Heart left ventricle (tissue), 16 donors: ENCODE measurements around the gene ARHGAP18. TPM values are rescaled to one million over a fixed set of nuclear protein-coding genes. Genes with fewer than 3 reads are reported as not detected.

ENCODE experiments used
- ATAC-seq, 4 donors: fragments of 200-7000 bp; cut with Tn5 transposase; one replicate each; pipeline ENCODE4 v1.9.1; 2020 to 2022; ENCODE audit warnings: moderate library complexity in 4 of 4, mild to moderate bottlenecking in 3 of 4, moderate number of reproducible peaks in 1 of 4
- DNase-seq, 5 donors: peaks; one replicate each; pipeline ENCODE4 v3.0.0-alpha.2; 2020
- H3K27ac ChIP-seq, 12 donors: fragments of 200-600 bp; sonication (generic) in 4 of 12; one replicate each; pipeline versions ENCODE4 v1.5.0 to v1.8.0; 2016 to 2022; ENCODE audit warnings: mild to moderate bottlenecking in 2 of 12
- H3K27me3 ChIP-seq, 9 donors: fragments of 200-600 bp; sonication (generic) in 2 of 9; one replicate each; pipeline versions ENCODE4 v1.5.1 to v1.8.0; 2016 to 2022; ENCODE audit warnings: mild to moderate bottlenecking in 3 of 9
- H3K36me3 ChIP-seq, 9 donors: fragments of 200-600 bp; sonication (generic) in 2 of 9; one replicate each; pipeline versions ENCODE4 v1.5.0 to v1.8.0; 2018 to 2022; ENCODE audit warnings: mild to moderate bottlenecking in 2 of 9
- H3K4me1 ChIP-seq, 12 donors: fragments of 200-600 bp; sonication (generic) in 4 of 12; one replicate each; pipeline versions ENCODE4 v1.5.0 to v1.8.0; 2016 to 2022; ENCODE audit warnings: mild to moderate bottlenecking in 3 of 12
- H3K4me3 ChIP-seq, 12 donors: fragments of 200-600 bp; sonication (generic) in 4 of 12; one replicate each; pipeline versions ENCODE4 v1.5.0 to v1.8.0; 2017 to 2022; ENCODE audit warnings: mild to moderate bottlenecking in 9 of 12, moderate library complexity in 4 of 12
- H3K9me3 ChIP-seq, 12 donors: fragments of 200-600 bp; sonication (generic) in 4 of 12; one replicate each; pipeline versions ENCODE4 v1.5.0 to v1.8.0; 2016 to 2022; ENCODE audit warnings: mild to moderate bottlenecking in 1 of 12
- POLR2A ChIP-seq, 2 donors: fragments of 450-650 bp; IDR thresholded peaks; one replicate each; pipeline ENCODE4 v1.6.1; 2017; ENCODE audit warnings: antibody characterized with exemption in 2 of 2, mild to moderate bottlenecking in 2 of 2, moderate library complexity in 2 of 2
- WGBS, 4 donors: extraction: QIAGEN DNeasy Blood & Tissue Kit in 2 of 4; methylation state at CpG; one replicate each; pipeline versions ENCODE4 v1.1.5 to v1.1.7; 2013 to 2018; 5-methylcytosine and 5-hydroxymethylcytosine counted together
- intact Hi-C, 10 donors: fragments of 100-400 bp; cut with DNase I; formaldehyde crosslinking; loops; one replicate each; pipeline versions ENCODE4 v1.11.1 to v1.14.2; 2022
- polyA plus RNA-seq, 2 donors: library from polyadenylated mRNA; stranded (reverse); fragments of 200-250 nt; gene quantifications; one replicate each; pipeline ENCODE4 v1.2.3, GENCODE V29; 2013
- total RNA-seq, 9 donors: library from RNA; depleted of rRNA in 2 of 9; stranded (reverse); fragments of >200 nt in 2 of 9; fragmentation: NEBNext Ultra II Directional in 3 of 9; extraction: Animal tissue kit (Norgen Biotek cat#: 25700) in 3 of 9; gene quantifications; one replicate each; pipeline versions ENCODE4 v1.1.0 to v1.2.4, GENCODE V29; 2016 to 2023
- TF ChIP-seq, protein P1 (sequence below), 12 donors: fragments of 200-600 bp; sonication (generic) in 4 of 12; IDR thresholded peaks; one replicate each; pipeline versions ENCODE4 v1.5.0 to v1.8.0; 2018 to 2022; ENCODE audit warnings: antibody characterized with exemption in 12 of 12, mild to moderate bottlenecking in 5 of 12
- donor health status: ischemic (EF 13 %, LVEDD 7.1; RV severe dilation, severe dysfunction).
- donor health status: healthy with polysubstance abuse.
- donor health status: DM: no; HTN: yes; CAD: no.
- donor health status: DM: no; HTN: no; CAD: no.
- donor health status: ischemic (EF 25% LVEDD 6.9; RV normal size, moderate dysfunction).
- donor health status: ischemic (EF 25% LVEDD 5.7; RV mildly dilated, moderate dysfunction).
- donor health status: healthy.
- donor health status: DM: yes; HTN: yes; CAD: no.
- donor health status: ischemic (EF 35%, LVEDD 5.7; RV mildly dilated, moderate dysfunction).
- donor health status: nonischemic (EF 11% LVEDD 7.7; RV severe dilation, severe dysfunction).
- donor health status: DM: yes; HTN: yes; CAD: no.
- donor health status: PGD.
- donor health status: ischemic (EF 29% LVEDD 5.4; RV normal size, mild dysfunction).
- donor health status: nonischemic (EF 23%, LVEDD 6.1; RV moderate dilation, normal function).

ARHGAP18 gene
- total and polyA plus RNA-seq, 11 donors = 1.6 to 26.4 (median 3.9) TPM

DNA sequence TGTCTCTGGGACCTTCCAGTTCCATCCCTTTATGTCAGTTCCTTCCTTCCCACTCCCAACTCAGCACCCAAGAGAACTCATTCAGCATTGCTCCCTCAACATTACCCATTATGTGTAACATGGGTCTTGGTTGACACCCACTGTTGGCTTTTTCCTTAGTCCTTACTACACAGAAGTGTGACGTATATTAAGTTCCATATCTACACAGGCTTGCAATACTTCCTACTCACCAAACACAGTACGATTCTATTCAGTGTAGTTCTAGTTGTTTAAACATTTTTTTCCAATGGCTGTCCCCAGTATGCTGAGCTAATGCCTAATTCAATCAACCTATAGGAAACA lies 37.7 kb downstream of the ARHGAP18 start:
- no peaks in the 10 kb centered on the region for H3K9me3 ChIP-seq
- TF ChIP-seq, protein P1, sequence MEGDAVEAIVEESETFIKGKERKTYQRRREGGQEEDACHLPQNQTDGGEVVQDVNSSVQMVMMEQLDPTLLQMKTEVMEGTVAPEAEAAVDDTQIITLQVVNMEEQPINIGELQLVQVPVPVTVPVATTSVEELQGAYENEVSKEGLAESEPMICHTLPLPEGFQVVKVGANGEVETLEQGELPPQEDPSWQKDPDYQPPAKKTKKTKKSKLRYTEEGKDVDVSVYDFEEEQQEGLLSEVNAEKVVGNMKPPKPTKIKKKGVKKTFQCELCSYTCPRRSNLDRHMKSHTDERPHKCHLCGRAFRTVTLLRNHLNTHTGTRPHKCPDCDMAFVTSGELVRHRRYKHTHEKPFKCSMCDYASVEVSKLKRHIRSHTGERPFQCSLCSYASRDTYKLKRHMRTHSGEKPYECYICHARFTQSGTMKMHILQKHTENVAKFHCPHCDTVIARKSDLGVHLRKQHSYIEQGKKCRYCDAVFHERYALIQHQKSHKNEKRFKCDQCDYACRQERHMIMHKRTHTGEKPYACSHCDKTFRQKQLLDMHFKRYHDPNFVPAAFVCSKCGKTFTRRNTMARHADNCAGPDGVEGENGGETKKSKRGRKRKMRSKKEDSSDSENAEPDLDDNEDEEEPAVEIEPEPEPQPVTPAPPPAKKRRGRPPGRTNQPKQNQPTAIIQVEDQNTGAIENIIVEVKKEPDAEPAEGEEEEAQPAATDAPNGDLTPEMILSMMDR (IDR thresholded peaks at IDR 0.05) = no peak
- intact Hi-C loops = loop anchor here in 1 of 10 donors (5.0 kb wide), 1 partner anchor 40 kb away; the partner anchor contains the start of gene ARHGAP18
- no peaks in the 10 kb centered on the region for H3K36me3 ChIP-seq
- ATAC-seq = peak; percentile 35 to 61 (median 48)
- no peaks in the 10 kb centered on the region for H3K27me3 ChIP-seq
- H3K27ac ChIP-seq = peak overlapping the region; percentile 19 to 90 (median 58)
- WGBS, 4 donors = 77 to 88% (median 84%) methylated on average over 2 of the region's 2 CpGs
- DNase-seq = no peak
- peak overlapping the region in 1 of 12 donors; percentile 13 for H3K4me3 ChIP-seq
- H3K4me1 ChIP-seq = peaks cover 0 to 47% (median 24%) of the 10 kb centered on the region in 12 donors

DNA sequence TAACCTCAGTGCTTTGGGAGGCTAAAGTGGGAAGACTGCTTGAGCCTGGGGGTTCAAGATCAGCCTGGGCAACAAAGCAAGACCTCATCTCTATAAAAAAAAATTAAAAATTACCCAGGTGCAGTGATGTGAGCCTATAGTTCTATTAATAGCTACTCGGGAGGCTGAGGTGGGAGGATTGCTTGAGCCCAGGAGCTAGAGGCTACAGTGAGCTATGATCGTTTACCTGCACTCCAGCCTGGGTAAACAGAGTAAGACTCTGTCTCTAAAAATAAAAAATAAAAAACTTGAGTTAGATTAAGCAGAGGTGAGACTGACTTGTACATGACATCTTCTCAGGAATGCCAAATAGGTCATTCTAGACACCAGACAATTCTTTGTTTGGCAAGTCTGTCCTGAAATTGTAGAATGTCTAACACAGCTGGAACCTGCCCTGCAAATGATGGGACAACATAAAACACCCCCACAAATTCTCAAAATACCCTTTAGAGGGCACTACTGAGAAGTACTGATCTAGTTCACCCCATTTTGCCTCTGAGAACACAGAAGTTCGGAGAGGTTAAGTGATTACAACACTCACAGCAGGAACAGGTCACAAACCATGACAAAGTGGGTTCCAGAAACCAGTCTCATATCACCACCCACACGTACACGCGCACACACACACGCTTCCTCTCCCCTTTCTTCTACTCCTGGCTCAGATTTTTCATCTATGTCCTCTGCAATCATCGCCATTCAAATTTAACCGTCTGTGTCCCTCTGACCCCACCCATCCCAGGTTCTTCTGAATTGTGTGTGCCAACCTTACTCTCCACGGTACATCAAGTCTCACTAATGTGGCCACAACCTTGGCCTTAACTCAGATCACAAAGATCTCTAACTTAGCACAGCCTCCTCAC lies 38.3 kb downstream of the ARHGAP18 start:
- Histone ChIP-seq H3K36me3 (no peaks in the 10 kb centered on the region), H3K4me3 (no peak overlapping the region), H3K27ac (peak overlapping the region; percentile 19 to 90 (median 58)), H3K4me1 (peaks cover 0 to 47% (median 26%) of the 10 kb centered on the region in 12 donors), H3K9me3 (no peaks in the 10 kb centered on the region), H3K27me3 (no peaks in the 10 kb centered on the region)
- no peak for DNase-seq
- peak; percentile 24 to 86 (median 64) for ATAC-seq
- 78 to 82% (median 81%) methylated on average over 10 of the region's 10 CpGs for WGBS, 4 donors
- TF ChIP-seq, protein P1 (IDR thresholded peaks at IDR 0.05) = peak in 3 of 12 donors; percentile 13 to 43 (median 26)
- no peak for TF ChIP-seq POLR2A (IDR thresholded peaks at IDR 0.05)
- intact Hi-C loops = loop anchor here in 1 of 10 donors (5.0 kb wide), 1 partner anchor 41 kb away; the partner anchor contains the start of gene ARHGAP18

DNA sequence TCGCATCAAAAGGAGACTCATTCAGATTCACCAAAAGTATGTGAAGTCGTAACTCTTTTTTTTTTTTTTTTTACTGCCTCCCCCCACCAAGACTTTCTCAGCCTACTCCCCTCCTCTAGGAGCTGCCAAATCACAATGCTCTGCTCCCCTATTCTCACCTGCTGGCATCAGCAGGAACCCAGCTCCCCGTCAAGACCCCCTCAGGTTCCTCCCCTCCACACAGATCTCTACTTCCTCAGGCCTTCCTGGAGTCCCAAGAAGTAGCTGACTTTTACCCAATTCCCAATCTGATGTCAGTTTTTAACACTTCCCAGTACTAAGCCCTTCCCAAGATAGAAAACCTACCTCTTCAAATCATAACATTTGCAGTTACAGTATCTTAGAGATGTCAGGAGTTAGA lies 39.3 kb downstream of the ARHGAP18 start:
- ATAC-seq (no peak), DNase-seq (no peak)
- no peaks in the 10 kb centered on the region for H3K36me3 ChIP-seq
- TF ChIP-seq, protein P1 (IDR thresholded peaks at IDR 0.05) = no peak
- no peak for TF ChIP-seq POLR2A (IDR thresholded peaks at IDR 0.05)
- H3K27ac ChIP-seq = peak overlapping the region in 1 of 12 donors; percentile 90
- WGBS, 4 donors = 79 to 84% (median 80%) methylated on average over 3 of the region's 3 CpGs
- intact Hi-C loops = loop anchor here in 1 of 10 donors (5.0 kb wide), 1 partner anchor 42 kb away; the partner anchor contains the start of gene ARHGAP18
- no peak overlapping the region for H3K4me3 ChIP-seq
- no peaks in the 10 kb centered on the region for H3K9me3 ChIP-seq
- no peaks in the 10 kb centered on the region for H3K27me3 ChIP-seq
- peaks cover 0 to 47% (median 27%) of the 10 kb centered on the region in 12 donors for H3K4me1 ChIP-seq

DNA sequence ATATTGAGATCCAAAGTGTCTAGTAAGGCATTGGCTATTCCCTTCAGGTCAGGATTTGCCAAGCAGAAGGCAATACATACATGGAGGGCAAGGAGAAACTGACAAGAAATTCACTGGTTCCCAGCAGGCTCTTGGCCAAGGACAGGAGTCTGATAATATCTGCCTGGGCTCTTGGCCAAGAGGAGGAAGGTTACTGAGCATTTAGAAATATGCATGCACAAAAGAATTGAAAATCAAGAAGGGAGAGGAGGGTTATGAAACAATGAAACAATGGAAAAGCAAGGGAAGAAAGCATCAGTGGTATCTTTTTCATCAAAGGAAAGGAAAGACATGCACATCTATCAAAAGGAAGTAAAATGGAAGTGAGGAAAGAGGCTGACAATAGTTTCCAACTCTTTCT lies 42.4 kb downstream of the ARHGAP18 start:
- H3K4me3 ChIP-seq = no peak overlapping the region
- DNase-seq = peak in 1 of 5 donors; percentile 33
- no peaks in the 10 kb centered on the region for H3K36me3 ChIP-seq
- H3K9me3 ChIP-seq = no peaks in the 10 kb centered on the region
- H3K27me3 ChIP-seq = no peaks in the 10 kb centered on the region
- no peak for ATAC-seq
- intact Hi-C loops = loop anchor here in 2 of 10 donors (5.0 kb wide), 2 partner anchors 40 to 70 kb away; no protein-coding TSS in a partner anchor
- TF ChIP-seq POLR2A (IDR thresholded peaks at IDR 0.05) = no peak
- TF ChIP-seq, protein P1 (IDR thresholded peaks at IDR 0.05) = no peak
- H3K27ac ChIP-seq = no peak overlapping the region
- peaks cover 0 to 43% (median 23%) of the 10 kb centered on the region in 12 donors for H3K4me1 ChIP-seq
